SK-N-SH treated with all-trans-retinoic acid at 6 μM for 48 hours (cell line): ENCODE measurements around the gene GLRX3.

Source experiments
- ATAC-seq: fragments of 200-7000 bp; cut with Tn5 transposase; 3 replicates; pipeline ENCODE4 v1.9.1; 2020; ENCODE audit warnings: mild to moderate bottlenecking, moderate library complexity
- ARNTL ChIP-seq: fragments of 450-650 bp; formaldehyde crosslinking; IDR thresholded peaks from 2 replicates; pipeline ENCODE4 v1.5.0; 2020; ENCODE audit warnings: low read depth, mild to moderate bottlenecking, moderate library complexity, borderline replicate concordance
- BACH2 ChIP-seq: fragments of 250-450 bp; sonication (Bioruptor Pico); IDR thresholded peaks from 2 replicates; pipeline ENCODE4 v1.9.0; 2021; ENCODE audit warnings: mild to moderate bottlenecking, borderline replicate concordance
- CSDC2 ChIP-seq: fragments of 250-450 bp; sonication (Bioruptor Pico); IDR thresholded peaks from 2 replicates; pipeline ENCODE4 v1.5.0; 2020; ENCODE audit warnings: mild to moderate bottlenecking, moderate library complexity
- ESRRG ChIP-seq: fragments of 250-450 bp; sonication (Bioruptor Pico); IDR thresholded peaks from 2 replicates; pipeline ENCODE4 v1.6.1; 2021; ENCODE audit warnings: mild to moderate bottlenecking
- GLIS3 ChIP-seq: fragments of 250-450 bp; sonication (Bioruptor Pico); IDR thresholded peaks from 2 replicates; pipeline ENCODE4 v1.5.0; 2020; ENCODE audit warnings: mild to moderate bottlenecking, moderate library complexity
- ISL1 ChIP-seq: fragments of 250-450 bp; sonication (Bioruptor Pico); IDR thresholded peaks from 2 replicates; pipeline ENCODE4 v2.1.2; 2022; ENCODE audit warnings: mild to moderate bottlenecking, moderate library complexity
- RARB ChIP-seq: fragments of 250-450 bp; sonication (Bioruptor Pico); IDR thresholded peaks from 2 replicates; pipeline ENCODE4 v1.8.0; 2021; ENCODE audit warnings: mild to moderate bottlenecking, moderate library complexity
- SNAI2 ChIP-seq: fragments of 250-450 bp; sonication (Bioruptor Pico); IDR thresholded peaks from 2 replicates; pipeline ENCODE4 v1.5.0; 2020; ENCODE audit warnings: mild to moderate bottlenecking, moderate library complexity
- TCF4 ChIP-seq: fragments of 250-450 bp; sonication (Bioruptor Pico); IDR thresholded peaks from 2 replicates; pipeline ENCODE4 v1.8.0; 2021; ENCODE audit warnings: mild to moderate bottlenecking, moderate library complexity, borderline replicate concordance
- TOX ChIP-seq: fragments of 250-450 bp; sonication (Bioruptor Pico); IDR thresholded peaks from 2 replicates; pipeline ENCODE4 v1.8.0; 2021; ENCODE audit warnings: mild to moderate bottlenecking, moderate library complexity, borderline replicate concordance
- ZC3H10 ChIP-seq: fragments of 250-450 bp; sonication (Bioruptor Pico); IDR thresholded peaks from 2 replicates; pipeline ENCODE4 v1.5.1; 2021; ENCODE audit warnings: mild to moderate bottlenecking, moderate library complexity
- ZFP30 ChIP-seq: fragments of 450-650 bp; formaldehyde crosslinking; IDR thresholded peaks from 2 replicates; pipeline ENCODE4 v1.5.0; 2022; ENCODE audit warnings: mild to moderate bottlenecking, moderate library complexity
- ZNF565 ChIP-seq: fragments of 450-650 bp; formaldehyde crosslinking; conservative IDR thresholded peaks from 2 replicates; pipeline ENCODE4 v1.5.0; 2020; ENCODE audit warnings: low read depth, mild to moderate bottlenecking, moderate library complexity
- ZNF70 ChIP-seq: fragments of 450-650 bp; formaldehyde crosslinking; IDR thresholded peaks from 2 replicates; pipeline ENCODE4 v1.5.0; 2020; ENCODE audit warnings: mild to moderate bottlenecking, moderate library complexity
- ZNF8 ChIP-seq: fragments of 450-650 bp; formaldehyde crosslinking; IDR thresholded peaks from 2 replicates; pipeline ENCODE4 v1.5.0; 2020; ENCODE audit warnings: mild to moderate bottlenecking, moderate library complexity
- TF ChIP-seq, protein P1 (sequence below): fragments of 250-450 bp; sonication (Bioruptor Pico); IDR thresholded peaks from 2 replicates; pipeline ENCODE4 v1.5.1; 2020; ENCODE audit warnings: low read depth, mild to moderate bottlenecking, moderate library complexity
- TF ChIP-seq, protein P2 (sequence below): fragments of 250-450 bp; sonication (Bioruptor Pico); IDR thresholded peaks from 2 replicates; pipeline ENCODE4 v1.8.0; 2021; ENCODE audit warnings: low read depth, mild to moderate bottlenecking, moderate library complexity, borderline replicate concordance
- TF ChIP-seq, protein P3 (sequence below): fragments of 250-450 bp; sonication (Bioruptor Pico); IDR thresholded peaks from 2 replicates; pipeline ENCODE4 v1.8.0; 2020; ENCODE audit warnings: mild to moderate bottlenecking, moderate library complexity, borderline replicate concordance
- TF ChIP-seq, protein P4 (sequence below): fragments of 250-450 bp; sonication (Bioruptor Pico); IDR thresholded peaks from 2 replicates; pipeline ENCODE4 v1.5.0; 2020; ENCODE audit warnings: mild to moderate bottlenecking, moderate library complexity
- TF ChIP-seq, protein P5 (sequence below): fragments of 250-450 bp; sonication (Bioruptor Pico); IDR thresholded peaks from 2 replicates; pipeline ENCODE4 v1.5.1; 2021; ENCODE audit warnings: mild to moderate bottlenecking, moderate library complexity

Gene GLRX3

DNA sequence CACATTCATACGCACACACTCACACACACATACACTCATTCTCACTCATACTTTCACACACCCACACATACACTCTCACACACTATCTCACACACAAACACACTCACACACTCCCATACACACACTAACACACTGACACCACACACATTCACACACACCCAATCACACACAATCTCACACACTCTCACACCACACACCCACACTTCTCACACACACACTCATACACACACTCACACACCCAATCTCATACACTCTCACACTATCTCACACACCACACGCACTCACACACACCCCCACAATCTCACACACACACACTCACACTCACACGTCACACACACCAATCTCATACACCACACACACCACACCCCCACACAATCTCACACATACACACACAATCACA, 71.0 kb downstream of the GLRX3 start:
- TF ChIP-seq, protein P1, sequence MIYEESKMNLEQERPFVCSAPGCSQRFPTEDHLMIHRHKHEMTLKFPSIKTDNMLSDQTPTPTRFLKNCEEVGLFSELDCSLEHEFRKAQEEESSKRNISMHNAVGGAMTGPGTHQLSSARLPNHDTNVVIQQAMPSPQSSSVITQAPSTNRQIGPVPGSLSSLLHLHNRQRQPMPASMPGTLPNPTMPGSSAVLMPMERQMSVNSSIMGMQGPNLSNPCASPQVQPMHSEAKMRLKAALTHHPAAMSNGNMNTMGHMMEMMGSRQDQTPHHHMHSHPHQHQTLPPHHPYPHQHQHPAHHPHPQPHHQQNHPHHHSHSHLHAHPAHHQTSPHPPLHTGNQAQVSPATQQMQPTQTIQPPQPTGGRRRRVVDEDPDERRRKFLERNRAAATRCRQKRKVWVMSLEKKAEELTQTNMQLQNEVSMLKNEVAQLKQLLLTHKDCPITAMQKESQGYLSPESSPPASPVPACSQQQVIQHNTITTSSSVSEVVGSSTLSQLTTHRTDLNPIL (CRISPR knock-in tag) = no peak
- TF ChIP-seq TCF4 (CRISPR knock-in tag) = no peak
- TF ChIP-seq ZFP30 = no peak
- no peak for TF ChIP-seq BACH2 (CRISPR knock-in tag)
- no peak for TF ChIP-seq TOX (CRISPR knock-in tag)
- no peak for ATAC-seq

DNA sequence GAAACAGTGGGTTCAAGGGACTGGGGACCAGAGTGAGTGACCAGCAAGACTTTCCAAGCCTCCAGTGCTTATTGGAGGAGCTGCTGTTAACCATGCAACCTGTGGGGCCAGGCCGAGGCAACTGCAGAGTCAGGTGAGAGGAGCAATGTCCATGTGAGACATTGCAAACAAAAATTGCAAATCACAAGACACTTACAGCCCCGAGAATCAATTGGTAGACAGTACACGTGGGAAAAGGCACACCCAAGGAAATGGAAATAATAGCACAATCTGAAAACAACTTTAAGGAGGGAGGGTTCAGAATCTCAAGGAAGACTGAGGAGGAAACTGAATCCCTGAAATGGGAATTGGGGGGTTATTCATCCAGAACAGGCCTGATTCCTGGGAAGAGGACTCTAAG, 72.6 kb downstream of the GLRX3 start:
- ATAC-seq = no peak
- TF ChIP-seq, protein P2, sequence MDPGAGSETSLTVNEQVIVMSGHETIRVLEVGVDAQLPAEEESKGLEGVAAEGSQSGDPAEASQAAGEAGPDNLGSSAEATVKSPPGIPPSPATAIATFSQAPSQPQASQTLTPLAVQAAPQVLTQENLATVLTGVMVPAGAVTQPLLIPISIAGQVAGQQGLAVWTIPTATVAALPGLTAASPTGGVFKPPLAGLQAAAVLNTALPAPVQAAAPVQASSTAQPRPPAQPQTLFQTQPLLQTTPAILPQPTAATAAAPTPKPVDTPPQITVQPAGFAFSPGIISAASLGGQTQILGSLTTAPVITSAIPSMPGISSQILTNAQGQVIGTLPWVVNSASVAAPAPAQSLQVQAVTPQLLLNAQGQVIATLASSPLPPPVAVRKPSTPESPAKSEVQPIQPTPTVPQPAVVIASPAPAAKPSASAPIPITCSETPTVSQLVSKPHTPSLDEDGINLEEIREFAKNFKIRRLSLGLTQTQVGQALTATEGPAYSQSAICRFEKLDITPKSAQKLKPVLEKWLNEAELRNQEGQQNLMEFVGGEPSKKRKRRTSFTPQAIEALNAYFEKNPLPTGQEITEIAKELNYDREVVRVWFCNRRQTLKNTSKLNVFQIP (CRISPR knock-in tag) = no peak
- no peak for TF ChIP-seq ESRRG (CRISPR knock-in tag)
- no peak for TF ChIP-seq ZNF70 (CRISPR knock-in tag)
- TF ChIP-seq ISL1 (CRISPR knock-in tag) = no peak
- TF ChIP-seq GLIS3 (CRISPR knock-in tag) = no peak
- TF ChIP-seq, protein P3, sequence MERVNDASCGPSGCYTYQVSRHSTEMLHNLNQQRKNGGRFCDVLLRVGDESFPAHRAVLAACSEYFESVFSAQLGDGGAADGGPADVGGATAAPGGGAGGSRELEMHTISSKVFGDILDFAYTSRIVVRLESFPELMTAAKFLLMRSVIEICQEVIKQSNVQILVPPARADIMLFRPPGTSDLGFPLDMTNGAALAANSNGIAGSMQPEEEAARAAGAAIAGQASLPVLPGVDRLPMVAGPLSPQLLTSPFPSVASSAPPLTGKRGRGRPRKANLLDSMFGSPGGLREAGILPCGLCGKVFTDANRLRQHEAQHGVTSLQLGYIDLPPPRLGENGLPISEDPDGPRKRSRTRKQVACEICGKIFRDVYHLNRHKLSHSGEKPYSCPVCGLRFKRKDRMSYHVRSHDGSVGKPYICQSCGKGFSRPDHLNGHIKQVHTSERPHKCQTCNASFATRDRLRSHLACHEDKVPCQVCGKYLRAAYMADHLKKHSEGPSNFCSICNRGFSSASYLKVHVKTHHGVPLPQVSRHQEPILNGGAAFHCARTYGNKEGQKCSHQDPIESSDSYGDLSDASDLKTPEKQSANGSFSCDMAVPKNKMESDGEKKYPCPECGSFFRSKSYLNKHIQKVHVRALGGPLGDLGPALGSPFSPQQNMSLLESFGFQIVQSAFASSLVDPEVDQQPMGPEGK (CRISPR knock-in tag) = no peak
- TF ChIP-seq, protein P4, sequence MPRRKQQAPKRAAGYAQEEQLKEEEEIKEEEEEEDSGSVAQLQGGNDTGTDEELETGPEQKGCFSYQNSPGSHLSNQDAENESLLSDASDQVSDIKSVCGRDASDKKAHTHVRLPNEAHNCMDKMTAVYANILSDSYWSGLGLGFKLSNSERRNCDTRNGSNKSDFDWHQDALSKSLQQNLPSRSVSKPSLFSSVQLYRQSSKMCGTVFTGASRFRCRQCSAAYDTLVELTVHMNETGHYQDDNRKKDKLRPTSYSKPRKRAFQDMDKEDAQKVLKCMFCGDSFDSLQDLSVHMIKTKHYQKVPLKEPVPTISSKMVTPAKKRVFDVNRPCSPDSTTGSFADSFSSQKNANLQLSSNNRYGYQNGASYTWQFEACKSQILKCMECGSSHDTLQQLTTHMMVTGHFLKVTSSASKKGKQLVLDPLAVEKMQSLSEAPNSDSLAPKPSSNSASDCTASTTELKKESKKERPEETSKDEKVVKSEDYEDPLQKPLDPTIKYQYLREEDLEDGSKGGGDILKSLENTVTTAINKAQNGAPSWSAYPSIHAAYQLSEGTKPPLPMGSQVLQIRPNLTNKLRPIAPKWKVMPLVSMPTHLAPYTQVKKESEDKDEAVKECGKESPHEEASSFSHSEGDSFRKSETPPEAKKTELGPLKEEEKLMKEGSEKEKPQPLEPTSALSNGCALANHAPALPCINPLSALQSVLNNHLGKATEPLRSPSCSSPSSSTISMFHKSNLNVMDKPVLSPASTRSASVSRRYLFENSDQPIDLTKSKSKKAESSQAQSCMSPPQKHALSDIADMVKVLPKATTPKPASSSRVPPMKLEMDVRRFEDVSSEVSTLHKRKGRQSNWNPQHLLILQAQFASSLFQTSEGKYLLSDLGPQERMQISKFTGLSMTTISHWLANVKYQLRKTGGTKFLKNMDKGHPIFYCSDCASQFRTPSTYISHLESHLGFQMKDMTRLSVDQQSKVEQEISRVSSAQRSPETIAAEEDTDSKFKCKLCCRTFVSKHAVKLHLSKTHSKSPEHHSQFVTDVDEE (CRISPR knock-in tag) = no peak
- TF ChIP-seq, protein P5, sequence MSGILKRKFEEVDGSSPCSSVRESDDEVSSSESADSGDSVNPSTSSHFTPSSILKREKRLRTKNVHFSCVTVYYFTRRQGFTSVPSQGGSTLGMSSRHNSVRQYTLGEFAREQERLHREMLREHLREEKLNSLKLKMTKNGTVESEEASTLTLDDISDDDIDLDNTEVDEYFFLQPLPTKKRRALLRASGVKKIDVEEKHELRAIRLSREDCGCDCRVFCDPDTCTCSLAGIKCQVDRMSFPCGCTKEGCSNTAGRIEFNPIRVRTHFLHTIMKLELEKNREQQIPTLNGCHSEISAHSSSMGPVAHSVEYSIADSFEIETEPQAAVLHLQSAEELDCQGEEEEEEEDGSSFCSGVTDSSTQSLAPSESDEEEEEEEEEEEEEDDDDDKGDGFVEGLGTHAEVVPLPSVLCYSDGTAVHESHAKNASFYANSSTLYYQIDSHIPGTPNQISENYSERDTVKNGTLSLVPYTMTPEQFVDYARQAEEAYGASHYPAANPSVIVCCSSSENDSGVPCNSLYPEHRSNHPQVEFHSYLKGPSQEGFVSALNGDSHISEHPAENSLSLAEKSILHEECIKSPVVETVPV (CRISPR knock-in tag) = no peak
- TF ChIP-seq ZNF565 = no peak
- TF ChIP-seq SNAI2 (CRISPR knock-in tag) = no peak
- TF ChIP-seq TCF4 (CRISPR knock-in tag) = no peak
- TF ChIP-seq, all 23 proteins: peak for 0

DNA sequence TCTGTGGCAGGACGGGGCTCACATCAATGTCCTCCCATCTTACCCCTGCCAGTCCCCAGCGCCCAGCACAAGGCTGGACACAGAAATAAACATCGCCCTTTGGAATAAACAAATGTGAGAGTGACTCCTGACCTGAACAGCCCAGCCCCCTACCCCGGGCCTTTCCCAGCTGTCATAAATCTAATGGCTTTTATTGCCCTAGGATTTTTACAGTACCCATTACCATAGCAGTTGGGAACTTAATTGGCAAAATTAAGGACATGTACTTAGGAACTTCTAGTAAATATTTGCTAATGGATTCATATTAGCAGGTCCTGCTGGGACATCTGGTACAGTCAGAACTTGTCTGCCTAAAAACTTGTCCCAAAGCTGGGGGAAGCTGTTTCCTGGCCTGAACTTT, 76.6 kb downstream of the GLRX3 start:
- ATAC-seq = no peak
- no peak for TF ChIP-seq TCF4 (CRISPR knock-in tag)
- no peak for TF ChIP-seq ARNTL (CRISPR knock-in tag)
- TF ChIP-seq ZNF8 (CRISPR knock-in tag) = no peak
- TF ChIP-seq CSDC2 (CRISPR knock-in tag) = no peak
- TF ChIP-seq, protein P5 (CRISPR knock-in tag) = no peak
- TF ChIP-seq, protein P4 (CRISPR knock-in tag) = no peak
- no peak for TF ChIP-seq ZNF565
- TF ChIP-seq ZC3H10 (CRISPR knock-in tag) = no peak
- TF ChIP-seq RARB (CRISPR knock-in tag) = no peak
